T-helper 1 cell treated with Interleukin-12 subunit alpha and Interleukin-12 subunit beta and Interleukin-4 antibody, amounts not matched to agents 30 μg/mL and 1 μg/mL, for 36 hours (primary cell): ENCODE data around the gene TPST2.

Experiments
- H3K27ac Mint-ChIP-seq: one replicate; pipeline ENCODE4 v1.8.0; 2021; ENCODE audit warnings: mild to moderate bottlenecking, mixed read lengths
- H3K27me3 Mint-ChIP-seq: one replicate; pipeline ENCODE4 v1.8.0; 2021; ENCODE audit warnings: low read depth, mixed read lengths
- H3K36me3 Mint-ChIP-seq: one replicate; pipeline ENCODE4 v1.8.0; 2021; ENCODE audit warnings: low read depth, mixed read lengths
- H3K4me1 Mint-ChIP-seq: one replicate; pipeline ENCODE4 v1.8.0; 2021; ENCODE audit warnings: low read depth, mixed read lengths
- H3K4me3 Mint-ChIP-seq: one replicate; pipeline ENCODE4 v1.8.0; 2021; ENCODE audit warnings: mild to moderate bottlenecking, moderate library complexity, mixed read lengths
- H3K9me3 Mint-ChIP-seq: one replicate; pipeline ENCODE4 v1.8.0; 2021; ENCODE audit warnings: mixed read lengths

Gene TPST2

GRCh38 chr22:26483439-26484359, 106.2 kb downstream of the TPST2 start, which contains the start of the genes HPS4 and SRRD:
TSS of gene HPS4 (minus strand) at chr22:26483783. CDS start at chr22:26481762, 2,021 bp downstream.
TSS of gene SRRD (plus strand) at chr22:26483877. CDS start at chr22:26483891, 14 bp downstream.
- Mint-ChIP-seq H3K4me1 (peaks cover 57% of the 10 kb centered on the region), H3K27ac (peak within 1 kb of the TSS; percentile 87), H3K36me3 (peaks cover 10% of the 10 kb centered on the region), H3K4me3 (peak within 1 kb of the TSS; percentile 96), H3K9me3 (no peaks in the 10 kb centered on the region), H3K27me3 (no peaks in the 10 kb centered on the region)

GRCh38 chr22:26483043-26483438, 106.9 kb downstream of the TPST2 start:
- peak overlapping the region; percentile 96 for H3K4me3 Mint-ChIP-seq
- H3K27ac Mint-ChIP-seq: peak overlapping the region; percentile 87
- H3K4me1 Mint-ChIP-seq: peaks cover 58% of the 10 kb centered on the region
- no peaks in the 10 kb centered on the region for H3K27me3 Mint-ChIP-seq
- H3K9me3 Mint-ChIP-seq: no peaks in the 10 kb centered on the region
- H3K36me3 Mint-ChIP-seq: peaks cover 6% of the 10 kb centered on the region

- no peaks in the 10 kb centered on the region for H3K27me3 Mint-ChIP-seq
- peaks cover 66% of the 10 kb centered on the region for H3K4me1 Mint-ChIP-seq
- peak overlapping the region; percentile 87 for H3K27ac Mint-ChIP-seq
- peaks cover 11% of the 10 kb centered on the region for H3K36me3 Mint-ChIP-seq
- no peaks in the 10 kb centered on the region for H3K9me3 Mint-ChIP-seq
- H3K4me3 Mint-ChIP-seq: peak overlapping the region; percentile 96
These were observed 107.8 kb downstream of the TPST2 start for GRCh38 chr22:26482161-26482560.

DNA sequence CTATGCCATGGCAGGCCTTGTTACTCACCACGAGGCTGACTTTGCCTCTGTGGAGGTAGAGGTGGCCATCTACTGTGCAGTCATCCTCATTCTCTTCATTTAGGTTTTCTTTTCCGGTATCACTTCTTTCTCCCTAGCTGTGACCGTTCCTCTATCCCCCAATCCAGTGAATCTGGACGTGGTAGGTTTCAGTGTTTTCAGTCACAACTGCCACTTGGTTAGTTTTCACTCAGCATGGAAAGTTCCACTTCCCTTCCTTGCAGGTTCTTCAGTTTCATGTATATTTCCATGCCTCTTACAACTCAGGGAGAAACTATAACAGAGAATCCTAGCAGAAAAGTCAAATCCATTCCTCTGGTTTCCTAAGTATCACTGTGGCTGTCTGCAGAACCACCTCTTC, 108.2 kb downstream of the TPST2 start:
- Mint-ChIP-seq H3K27me3 (no peaks in the 10 kb centered on the region), H3K9me3 (no peaks in the 10 kb centered on the region), H3K4me3 (peak overlapping the region; percentile 96), H3K4me1 (peaks cover 70% of the 10 kb centered on the region), H3K27ac (peak overlapping the region; percentile 87), H3K36me3 (peaks cover 13% of the 10 kb centered on the region)

DNA sequence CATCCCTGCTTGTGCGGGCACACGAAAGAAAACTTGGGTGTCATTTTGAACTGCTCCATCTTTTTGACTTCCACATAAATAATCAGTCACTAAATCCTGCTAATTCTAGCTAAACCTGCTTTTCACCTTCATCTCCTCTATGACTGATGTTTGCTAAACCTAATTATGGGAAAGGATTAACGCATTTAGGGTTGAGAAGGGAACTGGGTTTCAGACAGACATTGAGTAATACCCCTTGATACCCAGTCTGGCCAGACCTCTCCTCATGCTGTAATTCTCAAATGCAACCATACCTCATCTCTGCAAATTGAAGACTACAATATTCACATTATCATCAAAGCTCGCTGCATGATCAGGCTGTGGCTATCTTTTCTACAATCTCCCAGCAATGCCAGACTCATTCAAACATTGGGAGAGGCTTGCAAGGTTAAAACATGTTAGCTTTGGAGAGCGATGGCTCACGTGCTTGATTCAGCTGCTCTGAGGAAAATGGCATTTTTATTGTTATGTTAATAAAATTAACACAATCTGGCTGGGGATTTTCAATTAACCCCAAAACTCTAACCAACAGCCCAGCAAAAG, 108.7 kb downstream of the TPST2 start:
- Mint-ChIP-seq H3K36me3 (peaks cover 13% of the 10 kb centered on the region), H3K4me3 (peak overlapping the region; percentile 61), H3K4me1 (peaks cover 71% of the 10 kb centered on the region), H3K27ac (peak overlapping the region; percentile 87), H3K27me3 (no peaks in the 10 kb centered on the region), H3K9me3 (no peaks in the 10 kb centered on the region)

DNA sequence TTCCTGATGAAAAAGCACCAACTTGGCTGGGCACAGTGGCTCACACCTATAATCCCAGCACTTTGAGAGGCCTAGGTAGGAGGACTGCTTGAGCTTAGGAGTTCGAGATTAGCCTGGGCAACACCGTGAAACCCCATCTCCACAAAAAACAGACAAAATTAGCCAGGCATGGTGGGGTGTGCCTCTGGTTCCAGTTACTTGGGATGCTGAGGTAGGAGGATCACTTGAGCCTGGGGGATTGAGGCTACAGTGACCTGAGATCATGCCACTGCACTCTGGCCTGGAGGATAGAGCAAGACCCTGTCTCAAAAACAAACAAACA, 109.4 kb downstream of the TPST2 start:
- peak overlapping the region; percentile 87 for H3K27ac Mint-ChIP-seq
- no peaks in the 10 kb centered on the region for H3K9me3 Mint-ChIP-seq
- H3K27me3 Mint-ChIP-seq: no peaks in the 10 kb centered on the region
- H3K4me1 Mint-ChIP-seq: peaks cover 68% of the 10 kb centered on the region
- peaks cover 13% of the 10 kb centered on the region for H3K36me3 Mint-ChIP-seq
- peak overlapping the region; percentile 61 for H3K4me3 Mint-ChIP-seq

DNA sequence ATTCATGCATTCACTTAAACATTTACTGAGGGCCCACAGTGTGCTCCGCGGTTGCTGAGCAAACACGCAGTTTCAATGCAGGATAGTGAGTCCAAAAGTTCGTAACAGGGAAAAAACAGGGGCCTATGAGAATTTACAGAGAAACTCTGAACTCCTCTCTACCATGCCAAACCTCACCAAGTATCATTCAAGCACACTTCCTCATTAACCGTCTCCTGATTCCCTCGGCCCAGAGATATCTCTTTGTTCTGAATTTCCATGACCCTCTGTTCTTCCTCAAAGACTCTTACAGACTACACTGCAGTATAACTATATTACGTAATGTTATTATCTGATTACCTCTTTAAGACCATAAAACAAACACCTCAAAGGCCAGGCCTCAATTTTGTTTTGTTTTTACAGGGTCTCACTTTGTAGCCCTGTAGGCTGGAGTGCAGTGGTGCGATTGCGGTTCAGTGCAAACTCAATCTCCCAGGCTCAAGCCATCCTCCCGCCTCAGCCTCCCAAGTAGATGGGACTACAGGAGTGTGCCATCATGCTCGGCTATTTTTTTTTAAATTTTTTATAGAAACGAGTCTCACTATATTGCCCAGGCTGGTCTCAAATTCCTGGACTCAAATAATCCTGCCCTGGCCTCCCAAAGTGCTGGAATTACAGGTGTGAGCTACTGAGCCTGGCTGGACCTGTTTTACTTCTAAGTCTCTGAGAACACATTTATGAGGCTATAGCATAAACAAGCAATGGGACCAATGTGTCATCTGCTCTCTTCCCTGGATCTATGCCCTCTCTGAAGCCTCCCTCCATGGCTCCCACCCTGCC, 109.9 kb downstream of the TPST2 start:
- peak overlapping the region; percentile 87 for H3K27ac Mint-ChIP-seq
- peaks cover 13% of the 10 kb centered on the region for H3K36me3 Mint-ChIP-seq
- no peaks in the 10 kb centered on the region for H3K9me3 Mint-ChIP-seq
- H3K4me1 Mint-ChIP-seq: peaks cover 62% of the 10 kb centered on the region
- peak overlapping the region; percentile 82 for H3K4me3 Mint-ChIP-seq
- H3K27me3 Mint-ChIP-seq: no peaks in the 10 kb centered on the region

DNA sequence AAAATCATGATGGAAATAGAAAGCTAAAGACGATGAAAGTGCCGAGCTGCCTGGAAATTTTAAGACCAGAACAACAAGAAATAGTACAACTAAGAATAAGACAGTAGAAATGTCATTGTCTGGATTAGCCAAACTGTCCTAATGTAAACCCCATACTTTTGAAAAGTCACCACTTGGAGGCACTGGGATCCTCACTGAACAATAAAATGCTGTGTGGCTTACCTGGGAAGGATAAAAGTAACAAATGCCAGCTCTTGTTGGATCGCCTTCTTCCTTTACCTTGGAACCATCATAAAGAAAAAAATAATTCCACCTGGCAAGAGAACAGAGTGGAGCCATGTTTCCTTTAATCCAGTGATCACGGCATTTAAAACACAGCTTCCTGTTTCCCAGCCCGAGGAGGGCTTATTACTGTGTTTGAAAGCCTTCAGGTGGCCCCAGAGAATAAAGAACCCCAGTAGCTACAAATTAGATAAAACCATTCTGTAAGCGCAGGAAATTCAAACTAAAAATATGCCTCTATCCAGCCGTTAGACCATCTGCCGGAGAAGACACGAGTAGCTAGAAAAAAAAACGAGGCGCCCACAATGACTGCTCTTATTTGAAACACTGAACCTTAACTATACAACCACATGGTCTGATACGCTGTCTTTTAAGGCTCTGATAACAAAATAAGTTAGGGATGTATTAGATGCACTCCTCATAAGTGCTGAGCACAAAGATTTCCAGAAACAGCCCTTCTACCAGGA, 110.7 kb downstream of the TPST2 start:
- Mint-ChIP-seq H3K4me1 (peaks cover 61% of the 10 kb centered on the region), H3K4me3 (peak overlapping the region; percentile 82), H3K9me3 (no peaks in the 10 kb centered on the region), H3K36me3 (peaks cover 19% of the 10 kb centered on the region), H3K27ac (peak overlapping the region; percentile 87), H3K27me3 (no peaks in the 10 kb centered on the region)

DNA sequence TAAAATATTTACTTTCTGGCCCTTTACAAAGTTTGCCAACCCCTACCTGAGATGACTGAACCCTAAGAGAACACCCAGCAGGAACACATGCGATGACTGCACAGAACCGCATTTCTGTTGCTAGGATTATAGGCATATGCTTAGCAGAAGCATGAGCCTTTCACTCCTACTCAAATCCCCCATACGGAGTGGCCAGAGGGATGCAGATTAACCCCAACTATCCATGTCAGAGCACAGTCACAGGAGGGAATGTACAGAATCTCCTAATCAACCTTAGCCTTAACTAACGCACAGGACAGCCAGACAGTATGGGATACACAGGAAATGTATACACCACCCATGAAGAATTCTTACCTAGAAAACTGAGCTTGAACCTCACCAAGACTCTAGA, 112.6 kb downstream of the TPST2 start:
- Mint-ChIP-seq H3K27ac (peak overlapping the region; percentile 60), H3K4me1 (peaks cover 55% of the 10 kb centered on the region), H3K36me3 (peaks cover 23% of the 10 kb centered on the region), H3K4me3 (peak overlapping the region; percentile 57), H3K9me3 (no peaks in the 10 kb centered on the region), H3K27me3 (no peaks in the 10 kb centered on the region)

- Mint-ChIP-seq H3K36me3 (peaks cover 23% of the 10 kb centered on the region), H3K4me3 (peak overlapping the region; percentile 31), H3K9me3 (no peaks in the 10 kb centered on the region), H3K27me3 (no peaks in the 10 kb centered on the region), H3K27ac (peak overlapping the region; percentile 46), H3K4me1 (peaks cover 50% of the 10 kb centered on the region)
These were observed 113.1 kb downstream of the TPST2 start for GRCh38 chr22:26476705-26477340.

DNA sequence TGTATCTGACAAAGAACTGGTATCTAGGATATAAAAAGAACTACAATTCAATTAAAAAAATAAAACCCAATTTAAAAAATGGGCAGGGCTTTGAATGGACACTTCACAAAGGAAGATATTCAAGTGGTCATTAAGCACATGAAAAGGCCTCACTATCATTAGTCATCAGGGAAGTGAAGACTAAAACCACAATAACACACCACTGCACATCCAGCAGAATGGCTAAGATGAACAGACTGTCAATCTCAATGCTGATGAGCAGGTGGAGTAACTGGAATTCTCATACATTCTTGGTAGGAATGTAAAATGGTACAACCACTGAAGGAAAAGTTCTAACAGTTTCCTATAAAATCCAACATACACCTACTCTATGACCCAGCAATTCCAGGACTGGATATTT, 115.2 kb downstream of the TPST2 start:
- Mint-ChIP-seq H3K36me3 (peaks cover 26% of the 10 kb centered on the region), H3K4me3 (no peak overlapping the region), H3K9me3 (no peaks in the 10 kb centered on the region), H3K4me1 (peaks cover 32% of the 10 kb centered on the region), H3K27me3 (no peaks in the 10 kb centered on the region), H3K27ac (peak overlapping the region; percentile 38)
